Renal cortex interstitium (tissue), 11 donors: ENCODE measurements around the gene APOBEC3A. TPM values are rescaled to one million over a fixed set of nuclear protein-coding genes. Genes with fewer than 3 reads are reported as not detected.
"Not testable (repeated sequence)": the region's sequence is repeated elsewhere in the genome, so short reads cannot be mapped to it uniquely, and the experiment has no call there.

Source experiments
- DNase-seq, 11 donors: peaks; one replicate each; pipeline ENCODE4 v3.0.0-alpha.2; 2013; ENCODE audit warnings: low read depth in 9 of 11, low spot score in 4 of 11; ENCODE audit errors: extremely low read depth in 1 of 11
- polyA plus RNA-seq, 3 donors: library from polyadenylated mRNA; unstranded; fragments of 120-200 nt; gene quantifications; one replicate each; pipeline ENCODE4 v1.2.1, GENCODE V29; 2013; ENCODE audit not compliant: insufficient read length in 3 of 3

APOBEC3A gene
- polyA plus RNA-seq, 3 donors: 0.22 to 0.61 (median 0.42) TPM

GRCh38 chr22:38971202-38971601 lies 13.8 kb downstream of the APOBEC3A start:
- no peak for DNase-seq

GRCh38 chr22:38971791-38972190 lies 14.4 kb downstream of the APOBEC3A start:
- DNase-seq: no peak

DNA sequence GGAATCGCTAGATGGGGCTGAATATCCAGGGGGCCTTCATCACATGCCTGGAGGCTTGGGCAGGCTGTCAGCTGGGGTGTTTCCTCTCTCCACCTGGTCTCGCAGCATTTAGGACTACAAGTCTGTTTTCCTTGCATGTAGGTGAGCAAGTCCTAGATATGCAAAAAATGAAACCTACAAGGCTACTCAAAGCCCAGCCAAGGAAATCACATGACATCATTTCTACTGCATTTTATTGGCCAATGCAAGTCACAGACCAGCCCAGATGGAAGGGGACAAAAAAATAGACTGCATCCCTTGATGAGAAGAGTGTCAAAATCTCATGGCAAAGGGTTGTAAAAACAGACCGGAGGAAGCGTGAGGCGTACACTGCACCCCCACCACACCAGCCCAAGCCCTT lies 15.1 kb downstream of the APOBEC3A start:
- no peak for DNase-seq

DNA sequence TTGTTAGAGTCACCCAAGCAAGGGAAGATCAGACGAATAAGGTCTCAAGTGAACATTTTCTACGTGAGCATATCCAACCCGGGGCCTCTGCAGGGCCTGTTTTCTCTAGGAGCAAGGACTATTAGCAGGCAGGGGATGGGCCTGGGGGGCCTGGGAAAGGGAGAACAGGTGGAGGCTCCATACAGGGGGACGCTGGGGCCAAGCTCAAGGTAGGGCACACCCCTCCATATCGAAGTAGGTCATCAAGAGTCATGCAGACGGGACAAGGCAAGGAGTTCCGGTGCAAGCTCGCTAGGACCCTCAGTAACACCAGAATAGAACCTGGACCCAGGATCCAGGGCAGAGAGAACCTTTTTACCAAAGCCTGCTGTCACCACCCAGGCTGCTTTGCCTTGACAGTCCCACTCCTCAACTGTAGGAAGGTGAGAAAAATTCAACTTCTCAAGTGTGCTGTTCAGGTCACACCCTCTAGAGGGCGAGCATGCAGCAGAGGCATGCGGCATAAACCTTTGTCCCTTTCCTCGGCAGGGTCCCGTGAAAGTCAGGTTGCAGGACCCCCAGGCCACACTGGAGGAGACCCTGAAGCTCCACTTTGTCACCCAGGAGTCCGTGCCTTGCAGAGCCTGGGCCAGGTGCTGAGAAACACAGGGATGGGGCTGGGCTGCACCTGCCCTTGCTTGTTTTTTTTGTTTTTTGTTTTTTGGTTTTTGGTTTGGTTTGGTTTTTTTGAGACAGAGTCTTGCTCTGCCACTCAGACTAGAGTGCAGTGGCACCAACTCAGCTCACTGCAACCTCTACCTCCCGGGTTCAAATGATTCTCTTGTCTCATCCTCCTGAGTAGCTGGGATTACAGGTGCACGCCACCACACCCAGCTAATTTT lies 16.1 kb downstream of the APOBEC3A start:
- DNase-seq: peak in 1 of 11 donors; percentile 32

DNA sequence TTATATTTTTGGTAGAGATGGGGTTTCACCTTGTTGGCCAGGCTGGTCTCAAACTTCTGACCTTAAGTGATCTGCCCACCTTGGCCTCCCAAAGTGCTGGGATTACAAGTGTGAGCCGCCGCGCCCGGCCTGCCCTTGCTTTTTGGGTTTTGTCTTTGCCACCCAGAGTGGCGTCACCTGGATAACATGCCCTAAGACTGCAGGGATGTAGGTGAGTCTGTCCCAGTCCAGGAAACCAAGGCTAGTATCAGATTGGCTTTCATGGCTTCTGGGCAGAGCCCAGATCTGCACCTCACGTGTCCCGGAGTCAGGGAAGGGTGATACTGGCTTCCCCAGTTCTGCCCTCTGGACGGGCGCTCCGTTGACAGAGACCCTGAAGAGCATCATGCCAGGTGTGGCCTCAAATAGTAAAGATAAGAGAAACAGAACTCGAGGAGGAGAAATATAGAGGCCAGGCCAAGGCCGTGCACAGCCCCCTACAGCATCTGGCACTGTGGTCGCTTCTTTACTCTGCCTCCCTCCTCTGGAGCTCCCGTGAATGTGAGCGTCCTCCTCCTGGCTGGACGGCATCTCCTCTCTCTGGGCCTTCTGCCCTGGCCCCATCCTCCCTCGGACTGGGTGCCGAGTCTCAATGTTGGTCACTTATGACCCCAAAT lies 16.9 kb downstream of the APOBEC3A start:
- DNase-seq: no peak

DNA sequence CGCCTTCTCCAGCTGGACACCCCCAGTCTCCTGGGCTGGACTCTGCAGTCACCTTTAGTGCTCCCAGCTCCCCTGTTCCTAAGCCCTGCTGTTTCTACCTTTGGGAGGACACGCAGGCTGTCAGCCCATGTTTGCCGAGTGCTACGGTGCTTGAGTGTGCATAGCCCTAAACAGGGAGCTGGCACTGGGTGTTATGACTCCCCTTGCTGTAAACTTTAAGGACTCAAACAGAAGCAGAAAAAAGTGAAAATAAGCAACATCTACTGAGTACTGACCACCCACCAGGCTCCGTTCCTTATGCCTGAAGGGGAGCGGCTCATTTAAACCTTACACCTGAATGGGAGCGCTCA lies 17.4 kb downstream of the APOBEC3A start:
- no peak for DNase-seq

DNA sequence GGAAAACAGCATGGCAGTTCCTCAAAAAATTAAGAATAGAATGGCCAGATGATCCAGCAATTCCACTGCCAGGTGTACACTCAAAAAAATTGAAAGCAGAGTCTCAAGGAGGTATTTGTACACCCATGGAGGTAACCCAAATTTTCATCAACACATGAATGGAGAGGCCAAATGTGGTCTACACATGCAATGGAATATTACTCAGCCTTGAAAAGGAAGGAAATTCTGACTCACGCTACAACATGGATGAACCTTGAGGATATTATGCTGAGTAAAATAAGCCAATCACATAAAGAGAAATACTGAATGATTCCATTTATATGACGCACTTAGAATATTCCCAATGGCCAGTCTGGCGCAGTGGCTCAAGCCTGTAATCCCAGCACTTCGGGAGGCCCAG lies 19.9 kb downstream of the APOBEC3A start:
- DNase-seq: not testable (repeated sequence)

DNA sequence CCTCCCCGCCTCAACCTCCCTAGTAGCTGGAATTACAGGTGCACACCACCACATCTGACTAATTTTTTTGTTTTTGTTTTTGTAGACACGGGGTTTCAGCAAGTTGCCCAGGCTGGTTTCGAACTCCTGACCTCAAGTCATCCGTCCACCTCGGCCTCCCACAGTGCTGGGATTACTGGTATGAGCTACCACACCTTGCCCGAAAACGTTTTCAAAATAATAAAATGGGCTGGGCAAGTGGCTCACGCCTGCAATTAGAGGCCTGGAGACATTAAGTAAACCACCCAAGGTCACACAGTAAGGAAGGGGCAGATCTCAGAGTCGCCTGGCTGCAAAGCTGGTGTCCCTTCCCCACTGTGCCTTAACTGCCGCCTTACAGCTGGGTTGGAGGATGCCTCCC lies 23.2 kb downstream of the APOBEC3A start:
- not testable (repeated sequence) for DNase-seq

DNA sequence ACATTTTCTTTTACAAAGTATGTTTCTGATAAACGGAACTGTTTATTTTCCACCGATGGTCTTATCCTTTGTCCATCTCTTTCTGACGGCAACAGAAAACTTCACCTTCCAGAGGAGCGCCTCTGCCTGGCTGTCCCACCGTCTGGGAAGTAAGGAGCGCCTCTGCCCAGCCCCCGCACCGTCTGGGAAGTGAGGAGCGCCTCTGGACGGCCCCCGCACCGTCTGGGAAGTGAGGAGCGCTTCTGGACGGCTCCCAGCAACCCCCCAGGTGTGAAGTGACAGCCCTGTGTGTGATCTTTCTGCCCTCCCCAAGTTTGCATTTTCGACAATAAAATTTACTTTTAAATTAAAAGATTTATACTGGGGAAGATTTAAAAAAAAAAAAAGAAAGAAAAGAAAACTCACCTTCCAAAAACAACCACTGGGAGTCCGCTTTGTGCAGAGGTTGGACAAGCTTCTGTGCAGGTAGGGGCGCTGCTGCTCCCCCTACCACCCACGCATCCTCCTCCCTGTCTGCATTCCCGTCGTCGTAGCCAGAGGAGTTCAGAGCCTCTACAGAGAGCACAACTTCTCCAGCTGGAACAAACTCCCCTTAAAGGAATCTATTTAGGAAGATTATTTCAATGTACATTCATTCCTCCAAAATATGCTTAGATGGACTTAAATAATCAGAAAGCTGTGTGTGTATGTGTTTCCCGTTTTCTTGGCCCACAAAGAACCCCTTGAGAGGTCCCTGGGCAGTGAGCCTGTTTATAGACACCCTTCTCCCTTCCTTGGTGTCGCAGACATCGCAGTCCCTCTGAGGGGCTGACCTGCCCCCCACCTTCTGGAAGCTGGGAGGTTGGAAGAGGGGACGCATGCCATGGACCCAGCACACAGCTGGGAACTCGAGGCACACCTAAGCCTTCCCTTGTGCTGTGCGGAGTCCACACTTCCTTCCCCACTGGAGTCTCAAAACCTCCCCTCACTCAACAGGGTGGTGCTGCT lies 23.9 kb downstream of the APOBEC3A start:
- peak in 8 of 11 donors; percentile 38 to 66 (median 56) for DNase-seq

DNA sequence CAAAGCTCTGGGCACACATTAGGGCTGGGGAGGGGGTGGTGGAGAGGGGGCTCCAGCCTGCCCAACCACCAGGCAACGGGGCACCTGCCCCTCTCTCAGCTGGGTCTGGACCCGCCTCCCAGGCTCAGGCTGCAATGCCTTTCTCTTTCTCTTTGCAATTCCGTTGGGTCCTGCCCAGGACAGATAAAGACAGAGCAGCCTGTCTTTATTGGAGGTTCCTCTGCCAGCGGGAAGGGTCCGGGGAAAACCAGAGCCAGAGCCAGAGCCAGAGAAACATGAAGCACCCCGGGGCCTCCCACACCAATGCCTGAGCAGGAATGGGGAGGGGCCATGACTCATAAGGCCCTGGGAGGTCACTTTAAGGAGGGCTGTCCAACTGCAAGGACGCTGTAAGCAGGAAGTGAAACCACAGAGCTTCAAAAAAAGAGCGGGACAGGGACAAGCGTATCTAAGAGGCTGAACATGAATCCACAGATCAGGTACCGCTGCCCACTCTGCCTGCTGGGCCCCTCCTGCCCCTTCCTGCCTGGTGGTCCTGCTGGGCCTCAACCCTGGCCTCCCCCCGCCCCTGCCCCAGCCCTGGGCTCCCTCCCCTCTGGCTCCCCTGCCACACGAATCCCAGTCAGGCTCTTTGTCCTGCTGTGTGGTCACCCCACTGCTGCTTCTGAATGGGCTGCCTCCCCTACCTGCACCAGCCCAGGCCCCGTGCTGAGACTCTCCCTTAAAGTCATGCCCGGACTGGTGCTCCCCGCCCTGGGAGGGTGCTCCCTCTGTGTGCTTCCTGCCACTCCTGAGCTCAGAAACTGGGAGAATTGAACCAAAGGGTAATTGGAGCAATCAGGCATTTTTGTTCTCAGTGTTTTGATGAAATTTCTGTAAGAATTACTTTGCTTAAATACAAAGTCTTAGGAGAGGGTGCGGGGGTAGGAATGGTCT lies 24.9 kb downstream of the APOBEC3A start, which contains the start of gene APOBEC3B:
APOBEC3B (plus strand) TSS at position 356 of the 936 bp plus-strand sequence; CDS start at position 463, 107 bp downstream.
- peak in 10 of 11 donors; percentile 42 to 88 (median 82) for DNase-seq

GRCh38 chr22:38984224-38984623 lies 26.8 kb downstream of the APOBEC3A start:
- no peak for DNase-seq

GRCh38 chr22:38984784-38985757 lies 27.7 kb downstream of the APOBEC3A start:
- DNase-seq: not testable (repeated sequence)

- no peak for DNase-seq
Observed at GRCh38 chr22:38986629-38987028, 29.2 kb downstream of the APOBEC3A start.

DNA sequence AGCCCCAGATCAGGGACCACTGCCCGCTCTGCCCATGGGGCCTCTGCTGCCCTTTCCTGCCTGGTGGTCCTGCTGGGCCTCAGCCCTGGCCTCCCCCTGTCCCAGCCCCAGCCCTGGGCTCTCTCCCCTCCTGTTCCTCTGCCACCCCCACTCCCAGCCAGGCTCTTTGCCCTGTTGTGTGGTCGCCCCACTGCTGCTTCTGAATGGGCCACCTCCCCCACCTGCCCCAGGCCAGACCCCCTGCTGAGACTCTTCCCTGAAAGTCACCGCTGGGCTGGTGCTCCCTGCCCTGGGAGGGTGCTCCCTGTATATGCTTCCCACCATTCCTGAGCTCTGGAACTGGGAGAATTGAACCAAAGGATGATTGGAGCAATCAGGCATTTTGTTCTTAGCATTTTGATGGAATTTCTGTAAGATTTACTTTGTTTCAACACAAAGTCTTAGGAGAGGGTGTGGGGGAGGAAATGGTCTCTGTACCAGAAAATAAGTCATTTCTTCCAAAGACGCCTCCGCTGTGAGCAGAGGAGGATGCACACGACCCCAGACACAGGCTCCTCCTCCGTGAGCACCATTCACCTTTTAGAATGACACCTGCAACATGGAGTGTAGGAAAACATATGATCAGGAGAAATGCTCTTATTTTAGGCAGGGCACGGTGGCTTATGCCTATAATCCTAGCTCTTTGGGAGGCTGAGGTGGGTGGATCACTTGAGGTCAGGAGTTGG lies 29.9 kb downstream of the APOBEC3A start:
- no peak for DNase-seq

DNA sequence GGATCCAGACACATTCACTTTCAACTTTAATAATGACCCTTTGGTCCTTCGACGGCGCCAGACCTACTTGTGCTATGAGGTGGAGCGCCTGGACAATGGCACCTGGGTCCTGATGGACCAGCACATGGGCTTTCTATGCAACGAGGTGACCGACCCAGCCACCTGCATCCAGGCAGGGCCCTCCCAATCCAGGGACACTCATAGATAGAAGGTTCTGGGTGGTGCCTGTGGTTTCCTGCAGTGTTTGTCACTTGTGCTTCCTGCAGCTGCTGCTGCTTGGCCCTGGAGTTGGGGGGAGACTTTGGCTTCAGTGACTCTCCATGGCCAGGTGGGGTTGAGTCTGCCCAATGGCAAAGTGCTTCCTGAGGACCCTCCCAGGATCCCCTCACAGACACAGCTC lies 32.1 kb downstream of the APOBEC3A start:
- DNase-seq: no peak

GRCh38 chr22:38992871-38993371 lies 35.5 kb downstream of the APOBEC3A start:
- DNase-seq: not testable (repeated sequence)
